GM21515 (cell line): ENCODE data around the gene C2.
"Not testable (repeated sequence)": the region's sequence is repeated elsewhere in the genome, so short reads cannot be mapped to it uniquely, and the experiment has no call there.

Experiments used
- ATAC-seq: cut with Tn5 transposase; IDR thresholded peaks from one replicate; pipeline ENCODE4 v1.9.1; 2021; ENCODE audit not compliant: unreplicated experiment

The C2 gene

DNA sequence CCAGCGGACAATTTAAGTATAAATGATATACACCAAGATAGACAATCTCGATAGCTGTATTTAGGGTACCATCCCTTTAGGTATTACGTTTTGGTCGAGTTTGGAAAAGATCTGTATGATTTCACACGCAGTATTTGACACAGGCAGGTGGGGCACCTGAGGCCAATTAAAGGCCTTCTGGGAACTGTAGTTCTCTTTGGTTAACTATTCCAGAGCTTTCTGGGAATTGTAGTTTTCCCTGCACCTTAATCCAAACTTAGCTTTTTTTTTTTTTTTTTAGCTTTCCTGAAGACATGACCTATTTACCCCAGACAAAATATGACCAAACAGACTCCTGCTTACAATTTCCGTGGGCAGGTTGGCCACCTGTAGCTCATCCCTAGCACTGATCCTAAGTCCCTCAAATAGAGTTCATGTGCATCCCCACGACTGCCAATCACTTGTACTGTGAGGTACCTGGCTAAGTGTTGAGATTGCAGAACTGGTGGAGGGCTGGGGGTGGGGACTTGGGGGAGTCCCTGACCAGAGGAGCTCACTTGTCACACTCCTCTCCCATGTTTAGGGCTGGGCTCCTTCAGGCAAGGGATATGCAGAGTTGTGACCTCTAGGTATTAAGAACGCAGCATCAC is 29.0 kb upstream of the C2 start:
- ATAC-seq: no peak

DNA sequence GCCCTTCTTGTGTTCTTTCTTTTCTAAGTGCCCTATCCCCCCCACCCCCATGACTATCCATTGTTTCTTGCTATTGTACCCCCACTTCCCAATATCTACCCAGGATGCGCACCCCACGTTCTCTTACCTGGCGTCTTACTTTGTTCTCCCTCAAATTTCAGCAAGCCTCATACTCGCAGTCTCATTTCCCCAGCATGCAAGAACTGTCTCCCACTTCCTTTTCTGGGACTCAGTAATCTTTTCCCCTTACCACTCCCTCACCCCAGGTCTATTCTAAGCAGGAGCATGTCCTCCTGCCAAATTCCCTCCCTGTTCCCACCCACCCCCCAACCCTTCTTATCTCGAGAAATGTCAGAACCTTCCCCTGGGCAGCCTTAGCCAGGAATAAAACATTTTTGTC is 28.3 kb upstream of the C2 start:
- ATAC-seq: no peak

DNA sequence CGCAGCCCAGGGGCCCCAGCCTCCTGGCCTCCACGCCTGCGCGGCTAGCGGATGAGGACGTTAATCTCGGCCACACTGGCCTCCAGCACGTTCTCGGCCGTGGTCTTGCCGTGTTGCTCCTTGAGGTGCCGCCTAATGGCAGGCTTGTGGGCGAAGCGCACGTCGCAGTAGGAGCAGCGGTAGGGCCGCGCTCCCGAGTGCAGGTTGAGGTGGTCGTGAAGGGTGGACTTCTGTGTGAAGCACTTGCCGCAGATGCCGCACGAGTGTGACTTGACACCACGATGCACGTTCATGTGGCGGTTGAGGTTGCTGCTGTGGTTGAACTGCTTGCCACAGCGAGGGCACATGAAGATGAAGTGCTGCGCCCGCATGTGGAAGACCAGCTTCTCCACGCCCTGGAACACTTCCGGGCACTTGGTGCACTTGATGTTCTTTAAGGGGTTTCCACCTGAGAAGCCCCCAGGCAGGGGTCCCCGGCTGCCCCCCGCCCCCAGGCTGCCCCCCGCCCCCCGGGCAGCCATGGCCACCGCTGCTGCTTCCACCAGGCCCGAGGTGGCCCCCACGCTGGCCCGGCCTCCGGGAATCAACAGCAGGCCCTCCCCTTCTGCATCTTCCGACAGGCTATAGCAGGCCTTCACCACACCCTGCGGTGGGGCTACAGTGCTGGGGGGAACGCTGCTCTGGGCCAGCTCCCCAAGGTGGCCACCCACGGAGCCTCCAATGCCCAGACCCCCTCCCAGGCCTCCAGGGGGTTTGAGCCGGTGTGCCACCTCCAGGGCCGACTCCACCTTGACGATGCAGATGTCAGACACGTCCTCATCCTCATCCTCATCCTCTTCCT is 27.4 kb upstream of the C2 start:
- ATAC-seq: no peak

DNA sequence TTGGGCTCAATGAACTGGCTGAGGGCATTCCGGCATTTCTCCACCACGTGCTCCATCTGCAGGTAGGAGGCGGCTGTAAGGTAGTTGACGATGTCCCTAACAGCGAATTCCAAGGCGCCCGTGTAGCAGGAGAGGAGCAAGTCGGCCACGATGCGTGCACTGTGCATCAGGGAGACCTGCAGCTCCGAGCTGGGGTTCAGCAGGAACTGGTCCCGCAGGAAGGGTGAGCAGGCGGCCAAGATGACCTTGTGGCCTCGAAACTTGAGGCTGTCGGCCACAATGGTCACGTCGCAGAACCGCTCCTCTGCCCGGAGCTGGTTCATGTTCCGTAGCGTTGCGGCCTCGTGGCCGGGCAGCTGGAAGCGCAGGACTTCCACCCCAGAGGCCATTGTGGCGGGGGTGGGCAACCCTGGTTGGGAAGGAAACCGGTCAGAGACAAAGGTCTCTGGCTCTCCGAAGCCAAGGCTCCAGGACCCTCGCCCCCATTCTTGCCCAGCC is 26.6 kb upstream of the C2 start:
- no peak for ATAC-seq

DNA sequence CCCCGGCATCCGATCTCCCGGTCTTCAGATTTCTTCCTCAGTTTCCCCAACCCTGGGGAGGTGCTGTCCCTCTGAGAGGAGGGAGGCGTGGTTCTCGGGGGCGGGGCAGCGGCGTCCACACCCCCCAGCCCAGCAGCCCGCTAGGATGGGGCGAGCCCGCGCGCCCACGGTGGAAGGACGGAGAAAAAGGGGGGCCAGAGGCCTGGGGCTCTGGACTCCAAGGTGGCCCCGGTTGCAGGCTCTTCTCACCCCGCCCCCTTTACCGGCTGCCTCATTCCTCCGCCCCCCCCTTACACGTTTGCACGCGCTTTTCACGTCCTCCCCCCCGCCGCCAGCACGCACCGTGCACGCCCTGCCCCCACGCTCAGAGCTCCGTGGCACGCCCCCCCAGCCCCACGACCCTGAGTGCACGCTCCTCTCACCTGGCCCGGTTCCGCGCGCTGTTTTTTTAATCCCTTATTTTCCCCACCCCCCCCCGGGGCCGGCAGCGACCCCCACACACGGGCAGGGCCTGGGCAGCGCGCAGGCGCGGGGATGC is 26.0 kb upstream of the C2 start:
- no peak for ATAC-seq

DNA sequence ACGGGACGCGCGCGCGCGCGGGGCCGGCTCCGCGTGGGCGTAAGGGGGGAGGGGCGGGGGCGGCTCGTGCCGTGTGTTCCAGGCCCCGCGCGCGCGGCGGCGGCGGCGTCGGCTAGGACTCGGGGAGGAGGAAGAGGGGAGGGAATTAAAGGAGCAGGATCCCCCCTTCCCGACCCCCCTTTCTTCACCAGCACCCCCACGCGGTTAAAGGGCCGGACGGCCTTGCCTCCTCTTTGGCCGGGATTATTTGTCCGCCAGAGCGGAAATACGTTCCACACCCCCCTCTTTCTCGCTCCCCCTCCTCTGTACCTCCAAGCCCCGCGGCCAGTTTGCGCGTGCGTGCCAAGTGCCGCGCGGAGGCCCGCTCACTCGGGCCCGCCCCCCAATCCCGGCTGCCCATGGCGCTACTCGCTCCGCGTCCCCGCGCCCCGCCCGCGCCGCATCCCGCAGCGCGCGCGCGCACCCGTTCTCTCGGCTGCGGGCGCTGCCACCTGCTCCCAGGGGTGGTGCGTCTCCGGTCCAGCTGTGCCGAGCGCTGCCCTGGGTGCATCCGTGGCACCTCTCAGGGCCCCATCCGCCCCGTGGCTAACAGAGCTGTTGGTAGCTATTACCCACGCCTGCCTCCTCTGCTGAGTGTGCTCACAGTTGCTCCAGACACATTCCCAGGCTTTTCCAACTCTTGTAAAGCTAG is 25.4 kb upstream of the C2 start, which contains the start of gene ZBTB12:
Gene ZBTB12 (minus strand): TSS at position 134 of the 691 bp plus-strand sequence. CDS start 781 bp downstream, outside the sequence.
- no peak for ATAC-seq

DNA sequence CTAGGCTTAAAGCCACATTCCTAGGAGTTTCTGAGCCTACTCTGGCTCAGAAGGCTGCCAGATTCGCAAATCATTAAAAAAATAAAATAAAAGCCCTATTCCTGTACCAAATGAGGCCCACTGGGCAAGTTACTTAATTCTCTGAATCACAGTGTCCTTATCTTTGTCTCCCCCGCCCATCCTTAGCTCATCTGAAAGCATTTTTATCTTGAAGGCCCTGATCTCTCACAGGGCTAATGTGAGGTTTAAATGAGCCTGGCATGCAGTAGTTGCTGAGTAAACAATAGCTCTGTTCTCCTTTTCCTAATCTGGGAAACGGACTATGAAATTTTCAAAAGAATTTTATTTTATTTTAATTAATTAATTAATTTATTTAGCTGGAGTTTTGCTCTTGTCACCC is 23.6 kb upstream of the C2 start:
- ATAC-seq: no peak

DNA sequence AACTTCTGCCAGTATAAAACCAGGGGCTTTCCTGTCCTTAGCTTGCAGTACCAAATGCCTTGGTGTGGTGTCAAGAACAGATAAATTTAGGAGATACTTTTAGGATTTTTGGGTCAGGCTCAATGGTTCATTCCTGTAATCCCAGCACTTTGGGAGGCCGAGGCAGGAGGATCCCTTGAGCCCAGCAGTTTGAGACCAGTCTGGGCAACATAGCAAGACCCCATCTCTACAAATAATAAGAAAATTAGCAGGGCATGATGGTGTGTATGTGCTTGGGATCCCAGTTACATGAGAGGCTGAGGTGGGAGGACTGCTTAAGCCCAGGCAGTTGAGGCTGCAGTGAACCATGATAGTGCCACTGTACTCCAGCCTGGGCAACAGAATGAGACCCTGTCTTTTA is 22.5 kb upstream of the C2 start:
- ATAC-seq: no peak

DNA sequence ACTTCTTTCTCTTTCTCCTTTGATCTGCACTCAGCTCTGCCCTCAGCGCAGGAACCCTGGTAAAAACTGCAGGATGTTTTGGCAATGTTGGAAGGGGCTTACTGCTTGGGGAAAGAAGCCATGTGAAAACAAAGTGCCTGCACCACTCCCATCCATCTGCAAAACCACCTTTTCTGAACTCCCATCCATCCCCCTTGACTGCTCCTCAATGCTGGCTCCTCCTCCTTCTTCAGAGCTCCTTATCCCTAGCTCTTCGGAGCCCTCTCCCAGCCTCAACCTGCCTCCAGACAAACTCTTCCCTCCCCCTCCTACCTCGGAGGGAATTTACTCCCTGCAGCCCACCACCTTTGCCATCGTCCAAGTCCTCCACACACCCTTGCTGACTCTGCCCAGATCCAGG is 21.4 kb upstream of the C2 start:
- ATAC-seq: no peak

DNA sequence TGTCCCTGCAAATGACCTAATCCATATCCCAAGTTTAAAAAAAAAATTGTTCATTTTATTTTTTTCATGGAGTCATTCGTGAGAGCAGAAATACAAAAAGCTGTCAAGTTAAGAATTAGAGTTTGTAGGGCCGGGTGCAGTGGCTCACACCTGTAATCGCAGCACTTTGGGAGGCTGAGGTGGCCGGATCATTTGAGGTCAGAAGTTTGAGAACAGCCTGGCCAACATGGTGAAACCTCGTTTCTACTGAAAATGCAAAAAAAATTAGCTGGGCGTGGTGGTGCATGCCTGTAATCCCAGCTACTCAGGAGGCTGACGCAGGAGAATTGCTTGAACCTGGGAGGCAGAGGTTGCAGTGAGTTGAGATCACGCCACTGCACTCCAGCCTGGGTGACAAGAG is 20.8 kb upstream of the C2 start:
- not testable (repeated sequence) for ATAC-seq

DNA sequence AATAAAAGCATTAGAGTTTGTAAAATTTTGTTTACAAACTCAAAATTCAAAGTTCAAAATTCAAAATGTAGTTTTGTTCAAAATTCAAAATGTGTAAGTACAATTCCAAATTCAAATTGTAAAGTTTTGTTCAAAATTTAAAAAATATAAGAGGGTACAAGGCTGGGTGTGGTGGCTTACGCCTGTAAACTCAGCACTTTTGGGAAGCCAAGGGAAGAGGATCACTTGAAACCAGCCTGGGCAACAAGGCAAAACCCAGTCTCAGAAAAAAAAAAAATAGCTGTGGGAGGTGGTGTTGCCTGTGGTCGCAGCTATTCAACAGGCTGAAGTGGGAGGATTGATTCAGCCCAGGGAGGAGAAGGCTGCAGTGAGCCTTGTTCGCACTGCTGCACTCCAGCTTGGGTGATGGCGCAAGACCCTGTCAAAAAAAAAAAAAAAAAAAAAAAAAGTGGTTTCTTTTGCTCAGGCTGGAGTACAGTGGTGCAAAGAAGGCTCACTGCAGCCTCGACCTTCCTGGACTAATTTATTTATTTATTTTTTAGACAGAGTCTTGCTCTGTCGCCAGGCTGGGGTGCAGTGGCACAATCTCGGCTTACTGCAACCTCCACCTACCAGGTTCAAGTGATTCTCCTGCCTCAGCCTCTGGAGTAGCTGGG is 20.2 kb upstream of the C2 start:
- ATAC-seq: no peak

DNA sequence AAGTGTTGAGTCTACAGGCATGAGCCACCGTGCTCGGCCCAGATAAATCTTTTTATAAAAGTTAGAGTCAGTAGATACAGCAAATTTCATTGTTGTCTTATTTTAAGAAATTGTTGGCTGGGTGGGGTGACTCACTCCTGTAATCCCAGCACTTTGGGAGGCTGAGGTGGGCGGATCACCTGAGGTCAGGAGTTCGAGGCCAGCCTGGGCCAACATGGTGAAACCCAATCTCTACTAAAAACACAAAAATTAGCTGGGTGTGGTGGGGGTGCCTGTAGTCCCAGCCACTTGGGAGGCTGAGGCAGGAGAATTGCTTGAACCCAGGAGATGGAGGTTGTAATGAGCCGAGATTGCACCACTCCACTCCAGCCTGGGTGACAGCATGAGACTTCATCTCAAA is 19.3 kb upstream of the C2 start:
- ATAC-seq: not testable (repeated sequence)

DNA sequence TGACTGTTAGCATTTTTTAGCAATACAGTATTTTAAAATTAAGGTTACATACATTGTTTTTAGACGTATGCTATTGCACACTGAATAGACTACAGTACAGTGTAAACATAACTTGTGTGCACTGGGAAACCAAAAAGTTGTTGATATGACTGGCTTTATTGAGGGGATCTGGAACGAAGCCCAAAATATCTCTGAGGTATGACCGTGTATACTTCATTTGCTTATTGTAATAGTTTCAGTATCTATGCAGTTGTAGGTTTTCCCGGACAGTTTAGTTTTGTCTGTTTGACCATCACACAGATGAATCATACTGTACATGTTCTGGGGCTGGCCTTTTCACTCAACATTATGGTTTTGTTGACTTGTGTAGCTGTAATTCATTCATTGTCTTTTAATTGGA is 18.7 kb upstream of the C2 start:
- peak; percentile 81 for ATAC-seq

DNA sequence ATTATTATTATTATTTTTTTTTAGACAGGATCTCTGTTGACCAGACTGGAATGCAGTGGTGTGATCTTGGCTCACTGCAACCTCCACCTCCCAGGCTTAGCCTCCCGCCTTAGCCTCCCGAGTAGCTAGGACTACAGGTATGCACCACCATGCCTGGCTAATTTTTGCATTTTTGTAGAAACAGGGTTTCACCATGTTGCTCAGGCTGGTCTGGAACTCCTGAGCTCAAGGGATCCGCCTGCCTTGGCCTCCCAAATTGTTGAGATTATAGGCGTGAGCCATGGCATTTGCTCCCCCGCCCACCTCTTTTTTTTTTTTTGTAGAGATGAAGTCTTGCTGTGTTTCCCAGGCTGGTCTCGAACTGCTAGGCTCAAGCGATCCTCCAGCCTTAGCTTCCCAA is 18.2 kb upstream of the C2 start:
- not testable (repeated sequence) for ATAC-seq

DNA sequence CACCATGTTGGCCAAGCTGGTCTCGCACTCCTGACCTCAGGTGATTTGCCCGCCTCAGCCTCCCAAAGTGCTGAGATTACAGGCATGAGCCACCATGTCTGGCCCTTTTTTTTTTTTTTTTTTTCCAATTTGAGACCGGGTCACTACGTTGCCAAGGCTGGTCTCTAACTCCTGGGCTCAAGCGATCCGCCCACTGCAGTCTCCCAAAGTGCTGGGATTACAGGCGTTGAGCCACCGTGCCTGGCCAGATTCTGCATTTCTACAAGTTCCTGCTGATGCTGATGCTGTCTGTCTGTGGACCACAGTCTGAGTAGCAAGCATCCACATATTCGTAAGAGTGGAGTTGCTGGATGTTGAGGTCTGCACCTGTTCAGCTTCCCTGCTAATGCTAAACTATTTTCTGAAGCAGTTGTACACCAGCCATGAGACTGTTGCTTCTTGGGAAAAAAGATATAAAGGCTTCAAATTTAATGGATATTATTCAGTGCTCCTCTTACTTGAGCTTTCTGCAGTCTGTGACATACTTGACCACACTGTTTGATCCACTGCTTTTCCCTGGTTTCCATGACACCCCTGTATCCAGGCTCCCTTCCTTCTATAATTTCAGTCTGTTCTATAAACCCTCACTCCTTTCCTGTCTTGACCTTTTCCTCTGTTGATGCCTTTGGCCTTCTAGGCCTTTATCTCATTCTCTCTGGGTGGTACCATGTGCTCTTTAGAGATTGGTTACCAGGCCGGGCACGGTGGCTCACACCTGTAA is 15.5 kb upstream of the C2 start:
- no peak for ATAC-seq

DNA sequence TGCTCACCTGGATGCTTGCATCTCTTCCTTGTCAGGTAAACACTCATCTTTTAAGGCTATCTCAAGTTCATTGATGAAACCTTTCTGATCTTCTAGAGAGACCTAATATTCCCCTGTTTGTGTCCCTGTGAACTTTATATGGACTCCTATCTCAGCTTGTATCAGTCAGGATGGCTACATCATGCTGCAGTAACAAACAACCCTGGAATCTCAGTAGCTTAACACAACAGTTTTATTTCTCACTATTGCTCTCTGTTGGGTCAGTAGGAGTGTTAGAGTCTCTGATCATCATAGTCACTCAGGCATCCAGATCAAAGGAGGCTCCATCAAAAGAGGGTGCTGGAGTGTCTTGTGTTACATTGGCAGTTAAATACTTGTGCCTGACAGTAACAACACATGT is 12.2 kb upstream of the C2 start:
- ATAC-seq: no peak

DNA sequence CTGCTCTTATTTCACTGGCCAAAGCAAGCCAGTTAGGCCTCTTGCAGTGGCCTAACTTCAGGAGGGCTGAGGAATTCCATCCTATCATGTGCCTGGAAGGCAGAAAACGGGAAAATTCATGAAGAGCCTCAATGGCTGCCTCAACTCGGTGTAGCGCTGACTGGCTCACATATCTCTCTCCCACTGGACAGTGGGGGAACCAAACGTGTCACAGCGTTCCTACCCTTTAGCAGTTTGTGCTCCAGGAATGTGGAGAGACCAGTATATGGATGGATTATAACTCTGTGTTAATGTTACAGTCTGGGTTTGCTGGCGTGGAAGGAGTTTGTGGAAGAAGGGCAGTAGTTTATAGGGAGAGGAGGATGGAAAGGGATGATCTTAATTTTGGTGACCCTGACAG is 11.8 kb upstream of the C2 start:
- ATAC-seq: no peak

DNA sequence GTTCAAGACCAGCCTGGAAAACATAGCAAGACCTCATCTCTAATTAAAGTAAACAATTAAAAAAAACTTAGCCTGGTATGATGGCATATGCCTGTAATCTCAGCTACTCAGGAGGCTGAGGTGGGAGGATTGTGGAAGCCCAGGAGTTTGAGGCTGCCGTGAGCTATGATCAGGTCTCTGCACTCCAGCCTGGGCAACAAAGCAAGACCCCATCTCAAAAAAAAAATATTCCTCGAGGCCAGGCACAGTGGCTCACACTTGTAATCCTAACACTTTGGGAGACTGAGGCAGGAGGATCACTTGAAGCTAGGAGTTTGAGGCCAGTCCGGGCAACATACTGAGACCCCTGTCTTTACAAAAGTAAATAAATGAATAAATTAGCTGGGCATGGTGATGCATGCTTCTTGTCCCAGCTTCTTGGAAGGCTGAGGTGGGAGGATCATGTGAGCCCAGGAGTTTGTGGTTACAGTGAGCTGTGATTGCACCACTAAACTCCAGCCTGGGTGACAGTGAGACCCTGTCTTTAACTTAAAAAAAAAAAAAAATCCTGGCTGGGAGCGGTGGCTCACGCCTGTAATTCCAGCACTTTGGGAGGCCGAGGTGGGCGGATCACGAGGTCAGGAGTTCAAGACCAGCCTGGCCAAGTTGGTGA is 9.3 kb upstream of the C2 start:
- ATAC-seq: no peak

DNA sequence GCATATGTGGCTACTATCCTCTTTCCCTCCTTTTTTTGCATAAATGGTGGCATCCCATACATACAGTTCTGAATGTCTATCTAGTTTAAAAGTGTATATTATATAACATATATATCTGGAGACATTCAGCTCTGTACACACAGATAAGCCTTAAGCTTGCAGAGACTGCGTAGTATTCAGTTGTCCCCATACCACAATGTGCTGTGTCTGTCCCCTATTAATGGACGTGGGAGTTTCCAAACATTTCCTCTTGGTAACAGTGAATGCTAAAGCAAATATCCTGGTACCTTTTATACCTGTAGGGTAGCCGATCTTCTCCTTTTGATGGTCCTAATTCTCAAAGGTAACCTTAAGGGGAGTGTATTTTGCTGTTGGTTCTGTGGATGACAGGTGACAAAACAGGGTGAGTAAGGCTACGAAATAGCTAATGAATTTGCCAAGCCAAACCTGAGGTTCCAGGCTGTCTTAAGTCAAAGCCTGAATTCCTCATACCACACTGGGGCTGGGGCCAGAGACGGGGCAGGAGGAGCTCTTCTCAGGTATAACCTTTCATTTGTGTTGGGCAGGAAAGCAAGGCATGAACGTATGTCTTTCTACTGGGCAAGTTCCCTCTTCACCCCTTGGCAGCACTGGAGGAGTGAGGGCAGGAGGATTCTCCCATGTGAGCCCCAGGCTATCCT is 7.8 kb upstream of the C2 start:
- no peak for ATAC-seq
